ACHN (cell line): ENCODE results near the gene ABCB10.
A peak's percentile ranks its signal among the peaks of the same experiment; 100 is the strongest.
"Not testable (repeated sequence)": the region's sequence is repeated elsewhere in the genome, so short reads cannot be mapped to it uniquely, and the experiment has no call there.

Source experiments
- DNase-seq: peaks from one replicate; pipeline ENCODE4 v3.0.0-alpha.2; 2015
- in situ Hi-C: cut with HindIII; loops from 2 replicates; pipeline ENCODE4 v1.10.0; 2017; ENCODE audit warnings: low sequenced_read_pairs, low pct_ligation_motif_present, low pct_unique_long_range_greater_than_20kb

ABCB10 gene

GRCh38 chr1:229550812-229551567, 7.5 kb downstream of the ABCB10 start:
- no peak for DNase-seq
- in situ Hi-C loops, result no loop called here

DNA sequence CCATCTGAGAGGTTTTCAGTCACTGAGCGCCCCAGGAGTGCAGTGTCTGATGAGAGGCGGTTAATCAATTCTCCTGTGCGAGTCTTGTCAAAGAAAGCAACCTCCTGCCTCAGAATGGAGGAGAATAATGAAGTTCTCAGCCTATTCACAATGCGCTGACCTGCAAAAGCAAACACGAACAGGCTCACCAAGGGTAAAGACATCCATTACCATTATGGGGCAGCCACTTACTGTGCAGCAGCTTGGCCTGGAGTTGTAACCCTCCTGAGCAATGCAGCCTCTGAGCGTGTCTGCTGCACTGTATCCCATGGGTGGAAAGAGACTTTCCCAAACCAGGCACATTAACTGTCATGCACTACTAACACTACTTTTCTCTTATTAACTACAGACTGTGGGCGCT, 11.0 kb downstream of the ABCB10 start:
- no peak for DNase-seq
- in situ Hi-C loops, result no loop called here

DNA sequence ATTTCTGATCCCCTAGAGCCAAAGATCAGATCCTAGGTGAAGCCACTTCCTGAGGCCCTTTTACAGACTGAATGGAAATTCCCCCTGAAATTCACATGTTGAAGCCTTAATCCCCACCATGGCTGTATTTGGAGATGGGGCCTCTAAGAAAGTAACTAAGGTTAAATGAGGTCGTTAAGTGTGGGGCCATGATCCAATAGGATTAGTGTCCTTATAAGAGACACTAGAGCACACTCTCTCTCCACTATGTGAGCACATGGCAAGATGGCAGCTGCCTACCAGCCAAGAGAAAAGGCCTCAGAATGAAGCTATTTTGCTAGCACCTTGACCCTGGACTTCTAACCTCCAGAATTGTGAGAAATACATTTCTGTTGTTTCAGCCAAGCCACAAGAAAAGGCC, 13.9 kb downstream of the ABCB10 start:
- DNase-seq, result no peak
- in situ Hi-C loops, result no loop called here

DNA sequence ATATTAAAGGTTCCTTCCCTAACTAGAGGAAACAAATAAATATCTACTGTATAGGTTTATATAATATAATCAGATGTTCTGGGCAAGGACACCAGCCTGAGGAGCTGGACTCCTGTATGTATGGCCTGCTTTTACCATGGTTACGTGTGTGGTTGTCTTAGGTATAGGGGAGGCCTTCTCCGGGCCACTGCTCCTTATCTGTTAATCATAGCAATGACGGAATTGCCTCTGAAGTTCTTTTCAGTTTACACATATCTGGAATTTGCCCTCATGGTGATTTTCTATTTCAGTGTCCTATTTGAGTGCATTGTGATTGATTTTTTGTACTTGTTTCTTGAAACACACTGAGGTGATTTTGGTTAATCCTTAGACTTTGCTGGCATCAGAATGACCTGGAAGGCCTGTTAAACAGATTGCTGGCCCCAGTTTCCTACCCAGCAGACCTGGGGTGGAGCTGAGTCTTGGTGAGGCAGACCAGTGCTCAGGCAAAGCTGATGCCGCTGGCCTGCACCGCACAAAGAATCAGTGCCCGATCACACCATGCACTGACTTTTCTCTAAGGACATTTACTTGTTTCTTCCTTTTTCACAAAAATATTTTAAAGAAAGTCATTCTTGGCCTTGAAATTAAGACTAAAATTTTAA, 18.5 kb downstream of the ABCB10 start:
- in situ Hi-C loops, result no loop called here

GRCh38 chr1:229538945-229539344, 19.6 kb downstream of the ABCB10 start:
- in situ Hi-C loops, result no loop called here
- DNase-seq, result no peak

More for the DNA sequence above, 18.5 kb downstream of the ABCB10 start:
- no peak for DNase-seq

DNA sequence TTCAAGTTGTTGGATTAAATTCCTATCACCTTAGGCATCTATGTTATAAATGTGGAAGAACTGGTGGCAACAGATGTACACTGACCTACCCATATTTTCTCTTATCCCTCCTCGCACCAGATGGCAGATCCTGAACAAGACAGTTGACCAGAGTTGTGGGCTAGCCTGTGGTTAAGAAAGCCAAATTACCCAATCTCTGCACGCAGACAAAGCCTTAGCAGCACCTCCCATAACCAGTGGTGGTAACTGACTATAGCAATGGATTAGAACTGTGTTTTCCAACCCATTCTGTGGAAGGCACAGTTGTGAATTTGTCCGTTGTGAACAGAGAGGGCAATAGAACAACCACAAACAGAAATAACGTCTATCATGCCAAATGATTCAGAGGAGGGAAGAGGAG, 20.6 kb downstream of the ABCB10 start:
- in situ Hi-C loops, result no loop called here
- no peak for DNase-seq

DNA sequence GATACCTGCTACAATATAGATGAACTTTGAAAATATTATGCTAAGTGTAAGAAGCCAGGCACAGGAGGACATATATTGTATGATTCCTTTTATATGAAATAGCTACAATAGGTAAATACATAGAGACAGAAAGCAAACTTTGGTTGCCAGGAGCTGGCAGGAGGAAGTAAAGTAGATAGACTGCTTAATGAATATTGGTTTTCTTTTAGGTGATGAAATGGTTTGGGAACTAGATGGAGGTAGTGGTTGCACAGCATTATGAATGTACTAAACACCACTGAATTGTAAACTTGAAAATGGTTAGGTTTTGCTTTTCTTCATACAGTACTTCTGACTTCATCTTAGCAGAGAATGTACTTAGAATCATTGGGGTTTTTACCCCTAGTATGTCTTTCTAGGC, 21.5 kb downstream of the ABCB10 start:
- no peak for DNase-seq
- in situ Hi-C loops, result no loop called here

DNA sequence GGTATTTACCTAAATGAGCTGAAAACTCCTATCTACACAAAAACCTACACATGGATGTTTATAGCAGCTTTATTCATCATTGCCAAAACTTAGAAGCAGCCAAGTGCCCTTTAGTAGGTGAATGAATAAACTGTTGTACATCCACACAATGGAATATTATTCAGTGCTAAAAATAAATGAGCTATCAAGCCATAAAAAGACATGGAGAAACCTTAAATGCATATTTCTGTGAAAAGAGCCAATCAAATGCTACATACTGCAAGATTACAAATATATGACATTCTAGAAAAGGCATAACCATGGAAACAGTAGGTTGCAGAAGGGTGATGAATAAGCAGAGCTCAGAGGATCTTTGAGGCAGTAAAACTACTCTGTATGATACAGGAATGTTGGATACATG, 23.3 kb downstream of the ABCB10 start:
- DNase-seq, result no peak
- in situ Hi-C loops, result no loop called here

DNA sequence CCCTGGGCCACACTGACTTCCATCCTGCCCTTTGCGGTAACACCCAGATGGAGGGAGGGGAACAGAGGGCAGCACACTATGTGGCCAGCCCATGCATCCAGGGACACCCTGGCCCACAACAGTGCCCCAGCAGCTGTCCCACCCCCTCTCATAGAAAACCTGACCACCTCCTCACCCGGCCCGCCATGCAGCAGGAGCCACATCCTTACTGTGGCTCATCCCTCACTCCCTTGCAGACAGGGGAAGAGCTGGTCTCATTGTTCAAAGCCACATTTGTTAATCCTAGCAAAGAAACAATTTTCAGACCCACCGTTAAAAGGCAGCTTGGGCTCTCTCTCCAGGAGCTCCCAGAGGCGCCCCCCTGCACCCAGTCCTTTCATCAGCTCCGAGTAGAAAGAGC, 27.2 kb downstream of the ABCB10 start:
- in situ Hi-C loops, result no loop called here
- DNase-seq, result no peak

- no peak for DNase-seq
- in situ Hi-C loops, result no loop called here
These were observed 28.9 kb downstream of the ABCB10 start for GRCh38 chr1:229529639-229530038.

GRCh38 chr1:229526695-229527094, 31.8 kb downstream of the ABCB10 start:
- in situ Hi-C loops, result no loop called here
- no peak for DNase-seq

DNA sequence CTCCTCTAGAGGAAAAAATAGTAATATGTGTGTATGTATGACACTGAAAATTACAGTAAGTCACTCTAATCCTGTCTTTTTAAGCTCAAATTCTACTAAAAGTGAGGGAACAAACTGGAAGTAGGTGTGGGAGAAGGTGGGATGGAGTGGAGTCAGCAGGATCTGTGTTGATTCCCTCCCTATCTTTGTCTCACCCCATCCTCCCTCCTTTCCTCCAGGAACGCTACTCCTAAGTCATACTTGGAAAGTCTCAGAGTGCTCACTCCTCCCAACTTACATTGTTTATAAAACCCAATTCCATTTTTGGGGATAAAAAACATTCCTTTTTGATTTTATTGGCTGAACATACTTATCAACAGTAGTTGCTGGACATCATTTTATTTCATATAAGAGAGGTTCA, 35.5 kb downstream of the ABCB10 start:
- no peak for DNase-seq
- in situ Hi-C loops, result no loop called here

GRCh38 chr1:229514578-229515275, 43.8 kb downstream of the ABCB10 start:
- in situ Hi-C loops, result no loop called here
- peak; percentile 76 for DNase-seq

DNA sequence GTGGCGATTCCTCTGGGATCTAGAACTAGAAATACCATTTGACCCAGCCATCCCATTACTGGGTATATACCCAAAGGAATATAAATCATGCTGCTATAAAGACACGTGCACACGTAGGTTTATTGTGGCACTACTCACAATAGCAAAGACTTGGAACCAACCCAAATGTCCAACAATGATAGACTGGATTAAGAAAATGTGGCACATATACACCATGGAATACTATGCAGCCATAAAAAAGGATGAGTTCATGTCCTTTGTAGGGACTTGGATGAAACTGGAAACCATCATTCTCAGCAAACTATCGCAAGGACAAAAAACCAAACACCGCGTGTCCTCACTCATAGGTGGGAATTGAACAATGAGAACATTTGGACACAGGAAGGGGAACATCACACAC, 46.9 kb downstream of the ABCB10 start:
- DNase-seq, in situ Hi-C loops: not testable (repeated sequence)

GRCh38 chr1:229511201-229511600, 47.3 kb downstream of the ABCB10 start:
- in situ Hi-C loops, DNase-seq: not testable (repeated sequence)

DNA sequence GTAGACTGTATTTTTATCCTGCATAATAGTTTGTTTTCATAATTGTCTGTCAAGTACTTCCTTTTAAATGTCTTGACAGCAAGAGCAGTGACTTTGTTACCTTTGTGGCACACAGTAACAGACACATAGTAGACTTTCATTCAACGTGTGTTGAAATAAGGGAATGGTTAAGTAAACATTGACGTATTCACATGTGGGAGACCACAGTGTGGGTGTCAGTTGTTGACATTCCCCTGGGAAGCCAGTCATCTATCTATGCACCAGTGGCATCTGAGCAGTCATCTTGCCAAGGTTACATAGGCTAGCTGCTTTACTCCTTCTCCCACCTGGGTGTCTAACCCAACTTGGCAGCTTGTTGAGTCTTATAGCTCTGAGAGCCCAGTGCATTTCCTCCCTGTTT, 48.9 kb downstream of the ABCB10 start:
- DNase-seq, result no peak

DNA sequence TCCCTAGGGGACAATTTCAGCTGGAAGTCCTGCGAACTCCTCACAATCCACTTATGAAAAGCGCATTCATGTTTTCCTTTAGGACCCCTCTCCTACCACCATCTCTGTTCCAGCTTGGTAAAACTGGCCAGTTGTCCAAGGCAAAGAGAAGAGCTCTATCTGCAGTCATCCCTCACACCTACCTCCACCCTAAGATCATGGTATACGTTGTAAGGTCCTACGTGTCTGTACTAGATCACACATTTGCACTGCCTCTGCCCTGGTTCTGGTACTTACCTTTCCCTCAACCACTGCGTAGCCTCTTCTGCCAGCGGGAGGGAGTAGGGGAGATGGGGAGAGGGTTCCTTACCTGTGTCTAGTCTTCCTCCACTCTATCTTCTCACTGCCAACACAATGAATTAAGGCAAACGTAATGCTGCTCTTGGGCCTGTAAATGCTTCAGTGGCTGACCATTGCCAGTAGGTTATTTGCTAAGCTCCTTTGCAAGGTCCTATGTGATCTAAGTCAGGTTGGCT, 49.6 kb downstream of the ABCB10 start:
- no peak for DNase-seq
- in situ Hi-C loops, result no loop called here

More for the DNA sequence above, 48.9 kb downstream of the ABCB10 start:
- in situ Hi-C loops, result no loop called here

GRCh38 chr1:229507951-229508822, 50.3 kb downstream of the ABCB10 start, which contains the start of gene NUP133:
TSS of gene NUP133 (minus strand) at chr1:229508341. CDS start at chr1:229508249, 92 bp downstream.
- in situ Hi-C loops, result no loop called here
- peak; percentile 99 for DNase-seq
